HFFc6 (cell line): ENCODE measurements around the gene LGALS3. TPM values are rescaled to one million over a fixed set of nuclear protein-coding genes. Genes with fewer than 3 reads are reported as not detected.

Source experiments
- DNase-seq: peaks from one replicate; pipeline ENCODE4 v3.0.0-alpha.2; 2018
- H3K27ac Mint-ChIP-seq: 2 replicates; pipeline ENCODE4 v1.8.0; 2020; ENCODE audit warnings: mild to moderate bottlenecking, mixed read lengths
- H3K27me3 Mint-ChIP-seq: 2 replicates; pipeline ENCODE4 v1.8.0; 2021; ENCODE audit warnings: mild to moderate bottlenecking, moderate library complexity, mixed read lengths; ENCODE audit not compliant: insufficient read depth
- H3K36me3 Mint-ChIP-seq: 2 replicates; pipeline ENCODE4 v1.8.0; 2021; ENCODE audit warnings: low read depth, mixed read lengths
- H3K4me1 Mint-ChIP-seq: 2 replicates; pipeline ENCODE4 v1.8.0; 2020; ENCODE audit warnings: low read depth, mixed read lengths
- H3K4me3 Mint-ChIP-seq: 2 replicates; pipeline ENCODE4 v1.8.0; 2020; ENCODE audit warnings: mild to moderate bottlenecking, moderate library complexity, mixed read lengths
- H3K9me3 Mint-ChIP-seq: 2 replicates; pipeline ENCODE4 v1.8.0; 2020; ENCODE audit warnings: mild to moderate bottlenecking, mixed read lengths
- total RNA-seq, 6 experiments: library from RNA; stranded (reverse); fragmentation: NEBNext Ultra II Directional; extraction: Animal tissue kit (Norgen Biotek cat#: 25700); gene quantifications; 2 replicates in 1 of 6; 3 replicates in 5 of 6; pipeline ENCODE4 v1.2.3, GENCODE V29; 2021
- TF ChIP-seq, protein P1 (sequence below): fragments of 200-600 bp; sonication (generic); IDR thresholded peaks from 2 replicates; pipeline ENCODE4 v1.5.0; 2021; ENCODE audit warnings: antibody characterized with exemption, mild to moderate bottlenecking

The LGALS3 gene
- total RNA-seq, 6 experiments from 2014 or later = 70.1 to 83.0 (median 74.7) TPM

DNA sequence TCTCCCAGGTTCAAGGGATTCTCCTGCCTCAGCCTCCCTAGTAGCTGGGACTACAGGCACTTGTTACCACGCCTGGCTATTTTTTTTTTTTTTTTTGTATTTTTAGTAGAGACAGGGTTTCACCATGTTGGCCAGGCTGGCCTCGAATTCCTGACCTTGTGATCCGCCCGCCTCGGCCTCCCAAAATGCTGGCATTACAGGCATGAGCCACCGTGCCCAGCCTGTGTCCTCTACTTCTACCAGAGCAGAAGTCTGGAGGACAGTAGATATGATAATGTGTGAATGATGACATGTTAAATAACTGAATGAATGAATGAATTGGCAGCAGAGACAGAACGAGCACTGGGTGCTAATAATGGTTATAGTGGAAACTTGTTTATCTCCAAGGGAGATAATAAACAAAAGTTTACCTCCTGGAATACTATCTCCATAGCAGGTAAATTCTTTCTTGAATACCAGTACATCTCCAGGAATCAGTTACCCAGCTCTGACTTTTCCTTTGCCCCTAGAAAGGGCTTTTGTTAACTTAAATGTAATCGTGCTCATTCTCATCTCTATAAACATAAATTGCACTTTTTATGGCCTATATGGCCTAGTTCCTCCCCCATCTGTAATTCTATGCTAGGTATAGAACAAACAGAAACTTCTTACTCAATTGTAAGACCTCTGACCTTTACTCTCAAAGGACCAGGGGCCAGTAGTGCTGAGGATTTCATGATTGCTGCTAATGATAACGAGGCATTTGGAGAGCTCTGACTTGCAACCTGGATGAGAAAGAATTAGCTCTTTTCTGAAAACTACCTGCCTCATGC, 7.2 kb upstream of the LGALS3 start:
- no peaks in the 10 kb centered on the region for H3K36me3 Mint-ChIP-seq
- peaks cover 7% of the 10 kb centered on the region for H3K27me3 Mint-ChIP-seq
- DNase-seq = no peak
- TF ChIP-seq, protein P1, sequence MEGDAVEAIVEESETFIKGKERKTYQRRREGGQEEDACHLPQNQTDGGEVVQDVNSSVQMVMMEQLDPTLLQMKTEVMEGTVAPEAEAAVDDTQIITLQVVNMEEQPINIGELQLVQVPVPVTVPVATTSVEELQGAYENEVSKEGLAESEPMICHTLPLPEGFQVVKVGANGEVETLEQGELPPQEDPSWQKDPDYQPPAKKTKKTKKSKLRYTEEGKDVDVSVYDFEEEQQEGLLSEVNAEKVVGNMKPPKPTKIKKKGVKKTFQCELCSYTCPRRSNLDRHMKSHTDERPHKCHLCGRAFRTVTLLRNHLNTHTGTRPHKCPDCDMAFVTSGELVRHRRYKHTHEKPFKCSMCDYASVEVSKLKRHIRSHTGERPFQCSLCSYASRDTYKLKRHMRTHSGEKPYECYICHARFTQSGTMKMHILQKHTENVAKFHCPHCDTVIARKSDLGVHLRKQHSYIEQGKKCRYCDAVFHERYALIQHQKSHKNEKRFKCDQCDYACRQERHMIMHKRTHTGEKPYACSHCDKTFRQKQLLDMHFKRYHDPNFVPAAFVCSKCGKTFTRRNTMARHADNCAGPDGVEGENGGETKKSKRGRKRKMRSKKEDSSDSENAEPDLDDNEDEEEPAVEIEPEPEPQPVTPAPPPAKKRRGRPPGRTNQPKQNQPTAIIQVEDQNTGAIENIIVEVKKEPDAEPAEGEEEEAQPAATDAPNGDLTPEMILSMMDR = no peak
- H3K9me3 Mint-ChIP-seq = no peaks in the 10 kb centered on the region
- no peak overlapping the region for H3K27ac Mint-ChIP-seq
- H3K4me1 Mint-ChIP-seq = peaks cover 41% of the 10 kb centered on the region
- H3K4me3 Mint-ChIP-seq = no peak overlapping the region

DNA sequence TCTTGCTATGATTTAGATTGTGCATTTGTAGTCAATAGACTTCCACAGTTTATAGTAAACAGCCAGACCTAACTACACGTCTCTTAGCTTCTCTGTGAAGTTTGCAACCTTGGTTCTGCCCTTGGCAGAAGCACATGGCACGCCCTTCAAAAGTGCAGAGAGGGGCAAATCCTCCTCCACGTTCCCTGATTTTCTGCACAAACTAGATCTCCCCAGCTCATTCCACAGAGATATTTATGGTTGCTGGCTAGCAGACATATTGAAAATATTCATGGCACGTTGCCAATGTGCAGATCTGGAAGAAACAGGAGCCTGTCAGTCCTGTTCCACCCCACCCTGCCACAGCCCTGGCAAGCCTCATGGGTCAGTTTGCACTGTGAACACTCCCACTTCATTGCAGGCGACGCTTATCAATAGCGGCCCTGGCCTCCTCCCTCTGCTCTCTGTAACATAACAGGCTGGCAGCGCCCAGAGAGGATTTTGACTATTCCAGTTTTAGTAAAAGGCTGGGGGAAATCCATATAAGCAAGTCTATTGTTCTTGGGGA, 6.5 kb upstream of the LGALS3 start:
- no peaks in the 10 kb centered on the region for H3K36me3 Mint-ChIP-seq
- peaks cover 47% of the 10 kb centered on the region for H3K4me1 Mint-ChIP-seq
- no peaks in the 10 kb centered on the region for H3K9me3 Mint-ChIP-seq
- no peak for DNase-seq
- H3K4me3 Mint-ChIP-seq = peak overlapping the region; percentile 18; the same call in 1 of the 2 replicates
- peak overlapping the region; percentile 80 for H3K27ac Mint-ChIP-seq
- TF ChIP-seq, protein P1 = no peak
- H3K27me3 Mint-ChIP-seq = peaks cover 7% of the 10 kb centered on the region

DNA sequence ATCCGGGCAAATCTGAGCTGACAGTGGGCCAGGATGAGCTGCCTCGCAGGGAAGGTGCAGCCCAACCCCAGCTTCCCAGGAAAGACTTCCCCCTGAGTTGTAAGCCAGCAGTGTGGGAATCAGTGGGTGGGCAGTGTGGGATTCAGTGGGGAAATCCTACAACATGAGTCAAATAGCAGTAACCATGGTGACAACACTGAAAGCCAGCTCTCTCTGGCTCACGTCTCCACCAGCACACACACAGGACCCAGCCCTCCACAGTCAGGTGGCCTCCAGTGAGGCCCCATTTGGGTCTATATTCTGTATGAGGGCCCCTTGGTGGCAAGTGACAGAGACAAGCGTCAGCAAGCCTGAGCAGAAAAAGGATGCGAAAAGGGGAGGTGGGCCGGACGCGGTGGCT, 6.0 kb upstream of the LGALS3 start:
- H3K4me1 Mint-ChIP-seq = peaks cover 48% of the 10 kb centered on the region
- peak; percentile 82 for DNase-seq
- H3K9me3 Mint-ChIP-seq = no peaks in the 10 kb centered on the region
- H3K27me3 Mint-ChIP-seq = peaks cover 7% of the 10 kb centered on the region
- H3K4me3 Mint-ChIP-seq = 0 out of 2 replicates have a peak overlapping the region, but pooled peaks have one; percentile 18
- TF ChIP-seq, protein P1 = no peak
- H3K27ac Mint-ChIP-seq = peak overlapping the region; percentile 80
- no peaks in the 10 kb centered on the region for H3K36me3 Mint-ChIP-seq

DNA sequence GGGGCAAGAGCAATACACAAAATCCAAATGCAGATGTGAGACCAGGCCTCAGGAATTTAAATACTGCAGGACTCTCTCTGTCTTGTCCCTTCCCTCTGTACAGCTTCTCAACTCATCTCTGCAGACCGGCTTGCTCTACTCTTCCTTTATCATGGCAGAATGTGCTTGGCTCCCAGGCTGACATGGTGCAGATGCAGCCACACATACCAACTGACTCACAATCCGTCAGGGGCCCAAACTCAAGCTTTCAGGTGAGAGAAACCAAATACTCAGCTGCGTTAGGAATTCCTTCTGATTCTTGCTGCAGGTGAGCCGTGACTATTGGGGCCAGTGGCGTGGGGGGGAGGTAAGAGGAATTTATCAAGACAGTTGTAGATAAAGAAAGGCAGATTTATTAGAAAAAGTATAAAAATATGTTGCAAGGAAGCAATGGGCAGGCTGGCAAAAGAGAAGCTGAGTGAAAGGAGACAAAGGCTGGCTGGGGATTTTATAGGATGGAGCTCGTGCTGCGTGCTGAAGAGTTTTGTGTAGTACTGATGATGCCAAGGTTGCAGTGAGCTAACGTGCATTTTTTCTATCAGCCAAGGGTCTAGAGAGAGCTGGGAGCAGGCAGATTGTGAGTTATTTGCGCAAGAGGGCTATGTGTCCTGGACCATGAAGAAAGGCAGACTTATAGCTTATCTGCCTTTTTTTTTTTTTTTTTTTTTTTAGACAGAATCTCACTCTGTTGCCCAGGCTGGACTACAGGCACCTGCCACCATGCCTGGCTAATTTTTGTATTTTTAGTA, 5.0 kb upstream of the LGALS3 start:
- no peak for DNase-seq
- Mint-ChIP-seq H3K4me1 (peaks cover 51% of the 10 kb centered on the region), H3K4me3 (no peak overlapping the region), H3K27ac (peak overlapping the region; percentile 80; the same call in 1 of the 2 replicates), H3K9me3 (no peaks in the 10 kb centered on the region), H3K36me3 (no peaks in the 10 kb centered on the region), H3K27me3 (peaks cover 7% of the 10 kb centered on the region)
- TF ChIP-seq, protein P1 = no peak

DNA sequence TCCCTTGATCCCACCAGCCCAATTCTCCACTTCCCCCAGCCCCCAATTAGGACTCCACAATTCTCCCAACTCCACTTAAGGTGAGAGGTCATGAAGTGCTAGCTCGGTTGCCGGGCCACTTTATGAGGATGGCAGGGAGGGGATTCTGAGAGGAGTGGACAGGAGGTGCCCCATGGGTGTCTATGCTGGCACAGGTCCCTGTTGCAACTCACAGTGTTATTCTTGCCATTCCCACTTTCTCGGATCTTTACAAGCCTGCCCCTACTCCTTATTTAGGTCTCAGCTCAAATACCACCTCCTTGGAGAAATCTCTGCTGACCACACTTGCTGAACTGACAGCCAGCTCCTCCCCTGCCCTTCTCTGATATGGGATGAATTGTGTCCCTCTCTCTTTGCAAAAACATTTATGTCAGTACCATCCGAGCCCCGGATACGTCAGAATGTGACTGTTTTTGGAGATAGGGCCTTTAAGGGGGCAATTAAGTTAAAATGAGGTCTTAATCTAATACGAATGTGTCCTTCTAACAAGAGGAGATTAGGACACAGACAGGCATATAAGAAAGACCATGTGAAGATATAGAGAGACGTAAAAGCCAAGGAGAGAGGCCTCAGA, 4.2 kb upstream of the LGALS3 start:
- Mint-ChIP-seq H3K36me3 (no peaks in the 10 kb centered on the region), H3K4me1 (peaks cover 51% of the 10 kb centered on the region), H3K27ac (no peak overlapping the region), H3K27me3 (peaks cover 5% of the 10 kb centered on the region), H3K4me3 (no peak overlapping the region), H3K9me3 (no peaks in the 10 kb centered on the region)
- no peak for DNase-seq
- TF ChIP-seq, protein P1 = no peak
